Ascending aorta (tissue), 2 donors: ENCODE measurements around the gene SPRED3. TPM values are rescaled to one million over a fixed set of nuclear protein-coding genes. Genes with fewer than 3 reads are reported as not detected.
"Not testable (repeated sequence)": the region's sequence is repeated elsewhere in the genome, so short reads cannot be mapped to it uniquely, and the experiment has no call there.

ENCODE experiments used
- DNase-seq, 2 donors: peaks; one replicate each; pipeline ENCODE4 v3.0.0-alpha.2; 2019; ENCODE audit warnings: low spot score in 2 of 2
- H3K27ac ChIP-seq, 2 donors: fragments of 200-600 bp; sonication (generic); one replicate each; pipeline ENCODE4 v1.5.1; 2016 to 2017; ENCODE audit warnings: mild to moderate bottlenecking in 1 of 2
- H3K27me3 ChIP-seq: fragments of 200-600 bp; sonication (generic); one replicate; pipeline ENCODE4 v1.5.1; 2017
- H3K36me3 ChIP-seq, 2 donors: fragments of 200-600 bp; sonication (generic); one replicate each; pipeline ENCODE4 v1.5.1; 2016
- H3K4me1 ChIP-seq, 2 donors: fragments of 200-600 bp; sonication (generic); one replicate each; pipeline ENCODE4 v1.5.1; 2016 to 2017; ENCODE audit warnings: mild to moderate bottlenecking in 1 of 2
- H3K4me3 ChIP-seq, 2 donors: fragments of 200-600 bp; sonication (generic); one replicate each; pipeline ENCODE4 v1.5.1; 2016 to 2017; ENCODE audit warnings: mild to moderate bottlenecking in 1 of 2
- H3K9me3 ChIP-seq, 2 donors: fragments of 200-600 bp; sonication (generic); one replicate each; pipeline ENCODE4 v1.5.1; 2016
- intact Hi-C: fragments of 100-400 bp; cut with DNase I; formaldehyde crosslinking; loops from one replicate; pipeline ENCODE4 v1.15.1; 2023
- total RNA-seq: library from RNA; depleted of rRNA; stranded (reverse); fragments of >200 nt; gene quantifications from one replicate; pipeline ENCODE4 v1.1.0, GENCODE V29; 2016
- TF ChIP-seq, protein P1 (sequence below), 3 experiments: fragments of 200-600 bp in 2 of 3; fragments of 450-650 bp in 1 of 3; sonication (generic) in 2 of 3; IDR thresholded peaks; one replicate each; pipeline ENCODE4 v1.5.1; 2016 to 2019; ENCODE audit warnings: antibody characterized with exemption in 3 of 3, mild to moderate bottlenecking in 1 of 3, moderate library complexity in 1 of 3

The SPRED3 gene
- total RNA-seq, 1 donor from 2014 or later = 18.3 TPM

DNA sequence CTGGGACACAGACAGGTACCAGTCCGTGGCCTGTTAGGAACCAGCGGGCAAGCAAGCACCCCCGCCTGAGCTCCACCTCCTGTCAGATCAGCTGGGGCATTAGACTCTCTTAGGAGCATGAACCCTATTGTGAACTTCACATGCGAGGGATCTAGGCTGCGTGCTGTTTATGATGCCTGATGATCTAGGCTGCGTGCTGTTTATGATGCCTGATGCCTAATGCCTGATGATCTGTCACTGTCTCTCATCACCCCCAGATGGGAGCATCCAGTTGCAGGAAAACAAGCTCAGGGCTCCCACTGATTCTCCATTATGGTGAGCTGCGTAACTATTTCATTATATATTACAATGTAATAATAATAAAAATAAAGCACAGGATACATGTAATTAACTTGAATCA is 33.9 kb downstream of the SPRED3 start:
- no peak for DNase-seq
- Histone ChIP-seq H3K27ac (no peak overlapping the region), H3K4me3 (no peak overlapping the region), H3K4me1 (peaks cover 0 to 4% of the 10 kb centered on the region in 2 donors), H3K27me3 (no peaks in the 10 kb centered on the region), H3K36me3 (no peaks in the 10 kb centered on the region), H3K9me3 (no peaks in the 10 kb centered on the region)
- intact Hi-C loops = no loop called here
- TF ChIP-seq, protein P1, sequence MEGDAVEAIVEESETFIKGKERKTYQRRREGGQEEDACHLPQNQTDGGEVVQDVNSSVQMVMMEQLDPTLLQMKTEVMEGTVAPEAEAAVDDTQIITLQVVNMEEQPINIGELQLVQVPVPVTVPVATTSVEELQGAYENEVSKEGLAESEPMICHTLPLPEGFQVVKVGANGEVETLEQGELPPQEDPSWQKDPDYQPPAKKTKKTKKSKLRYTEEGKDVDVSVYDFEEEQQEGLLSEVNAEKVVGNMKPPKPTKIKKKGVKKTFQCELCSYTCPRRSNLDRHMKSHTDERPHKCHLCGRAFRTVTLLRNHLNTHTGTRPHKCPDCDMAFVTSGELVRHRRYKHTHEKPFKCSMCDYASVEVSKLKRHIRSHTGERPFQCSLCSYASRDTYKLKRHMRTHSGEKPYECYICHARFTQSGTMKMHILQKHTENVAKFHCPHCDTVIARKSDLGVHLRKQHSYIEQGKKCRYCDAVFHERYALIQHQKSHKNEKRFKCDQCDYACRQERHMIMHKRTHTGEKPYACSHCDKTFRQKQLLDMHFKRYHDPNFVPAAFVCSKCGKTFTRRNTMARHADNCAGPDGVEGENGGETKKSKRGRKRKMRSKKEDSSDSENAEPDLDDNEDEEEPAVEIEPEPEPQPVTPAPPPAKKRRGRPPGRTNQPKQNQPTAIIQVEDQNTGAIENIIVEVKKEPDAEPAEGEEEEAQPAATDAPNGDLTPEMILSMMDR (IDR thresholded peaks at IDR 0.05) = no peak

DNA sequence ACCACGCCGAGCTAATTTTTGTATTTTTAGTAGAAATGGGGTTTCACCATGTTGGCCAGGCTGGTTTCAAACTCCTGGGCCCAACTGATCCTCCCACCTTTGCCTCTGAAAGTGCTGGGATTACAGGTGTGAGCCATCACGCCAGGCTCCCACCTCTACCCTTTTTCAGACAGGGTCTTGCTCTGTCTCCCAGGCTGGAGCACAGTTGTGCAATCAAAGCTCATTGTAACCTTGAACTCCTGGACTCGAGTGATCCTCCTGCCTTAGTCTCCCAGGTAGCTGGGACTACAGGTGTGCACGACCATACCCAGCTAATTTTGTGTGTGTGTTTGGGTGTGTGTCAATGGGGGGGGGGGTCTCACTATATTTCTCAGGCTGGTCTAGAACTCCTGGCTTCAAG is 35.8 kb downstream of the SPRED3 start:
- Histone ChIP-seq H3K4me1 (no peaks in the 10 kb centered on the region), H3K9me3 (no peaks in the 10 kb centered on the region), H3K36me3 (no peaks in the 10 kb centered on the region), H3K27me3 (no peaks in the 10 kb centered on the region), H3K27ac (no peak overlapping the region), H3K4me3 (no peak overlapping the region)
- intact Hi-C loops = no loop called here
- TF ChIP-seq, protein P1 (IDR thresholded peaks at IDR 0.05) = no peak
- no peak for DNase-seq

DNA sequence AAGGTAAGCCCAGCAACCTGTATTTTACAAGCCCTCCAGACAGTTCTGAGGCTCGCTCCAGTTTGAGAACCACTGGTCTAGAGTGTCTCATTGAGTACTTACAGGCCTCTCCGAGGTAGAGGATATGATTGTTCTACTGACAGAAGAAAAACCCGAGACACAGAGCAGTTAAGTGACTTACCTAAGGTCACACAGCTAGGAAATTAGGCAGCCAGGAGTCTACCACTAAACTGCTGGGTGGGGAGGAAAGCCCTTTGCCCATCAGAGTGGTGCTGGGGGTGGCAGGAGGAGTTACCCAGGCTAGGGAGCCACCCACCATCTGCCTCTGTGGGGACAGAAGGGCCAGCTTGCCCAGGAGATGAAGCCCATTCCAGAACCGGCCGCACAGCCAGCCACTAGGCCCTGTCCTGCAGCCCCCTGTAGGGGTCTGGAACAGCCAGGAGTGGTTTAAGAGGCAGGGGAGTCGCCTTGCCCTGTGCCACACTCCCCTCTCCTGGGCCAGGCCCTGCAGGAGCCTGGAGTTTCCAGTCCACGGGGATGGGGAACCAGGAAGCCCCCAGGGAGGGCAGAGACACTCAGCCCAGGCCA is 36.8 kb downstream of the SPRED3 start:
- no peaks in the 10 kb centered on the region for H3K9me3 ChIP-seq
- H3K36me3 ChIP-seq = no peaks in the 10 kb centered on the region
- intact Hi-C loops = no loop called here
- DNase-seq = no peak
- no peak overlapping the region for H3K27ac ChIP-seq
- no peaks in the 10 kb centered on the region for H3K4me1 ChIP-seq
- H3K27me3 ChIP-seq = no peaks in the 10 kb centered on the region
- H3K4me3 ChIP-seq = peak overlapping the region in 1 of 2 donors; percentile 35
- TF ChIP-seq, protein P1 (IDR thresholded peaks at IDR 0.05) = no peak

DNA sequence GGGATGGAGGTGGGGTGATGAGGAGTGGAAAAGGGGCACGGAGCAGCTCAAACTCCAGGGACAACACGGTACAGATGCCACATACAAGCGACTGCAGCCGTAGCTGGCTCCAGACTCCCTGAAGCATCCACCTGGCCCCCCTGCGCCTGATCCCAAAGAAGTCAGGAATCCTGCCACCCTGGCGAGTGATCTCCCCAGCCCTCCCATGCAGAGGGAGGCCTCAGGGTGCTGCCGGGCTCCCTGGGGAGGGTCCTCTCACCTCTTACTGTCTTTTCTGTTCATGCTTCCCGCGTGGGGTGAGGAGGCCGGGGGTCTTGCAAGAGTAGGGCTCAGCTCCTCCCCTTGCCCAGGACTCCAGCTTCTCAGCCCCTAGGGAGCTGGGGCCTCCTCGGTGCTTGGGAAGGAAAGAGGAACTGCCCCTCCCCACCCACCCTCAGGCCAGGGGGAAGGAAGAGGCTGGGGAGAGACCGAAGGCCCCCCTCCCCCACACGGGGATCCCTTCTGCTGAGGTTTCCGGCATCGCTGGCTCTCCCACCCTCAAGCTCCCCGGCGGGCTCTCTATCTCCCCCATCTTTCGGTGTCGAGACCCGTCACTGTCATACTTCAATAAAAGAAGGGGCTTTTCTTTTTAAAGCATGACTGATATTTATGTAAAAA is 37.4 kb downstream of the SPRED3 start, which contains the start of gene RASGRP4:
Gene RASGRP4 (minus strand): TSS at position 410 of the 657 bp plus-strand sequence. CDS start 128 bp downstream, at position 282.
- Histone ChIP-seq H3K27me3 (no peaks in the 10 kb centered on the region), H3K9me3 (no peaks in the 10 kb centered on the region), H3K27ac (no peak within 1 kb of the TSS), H3K4me3 (peak within 1 kb of the TSS in 1 of 2 donors; percentile 35), H3K36me3 (no peaks in the 10 kb centered on the region), H3K4me1 (no peaks in the 10 kb centered on the region)
- DNase-seq = peak in 1 of 2 donors; percentile 66
- intact Hi-C loops = no loop called here
- TF ChIP-seq, protein P1 (IDR thresholded peaks at IDR 0.05) = no peak

DNA sequence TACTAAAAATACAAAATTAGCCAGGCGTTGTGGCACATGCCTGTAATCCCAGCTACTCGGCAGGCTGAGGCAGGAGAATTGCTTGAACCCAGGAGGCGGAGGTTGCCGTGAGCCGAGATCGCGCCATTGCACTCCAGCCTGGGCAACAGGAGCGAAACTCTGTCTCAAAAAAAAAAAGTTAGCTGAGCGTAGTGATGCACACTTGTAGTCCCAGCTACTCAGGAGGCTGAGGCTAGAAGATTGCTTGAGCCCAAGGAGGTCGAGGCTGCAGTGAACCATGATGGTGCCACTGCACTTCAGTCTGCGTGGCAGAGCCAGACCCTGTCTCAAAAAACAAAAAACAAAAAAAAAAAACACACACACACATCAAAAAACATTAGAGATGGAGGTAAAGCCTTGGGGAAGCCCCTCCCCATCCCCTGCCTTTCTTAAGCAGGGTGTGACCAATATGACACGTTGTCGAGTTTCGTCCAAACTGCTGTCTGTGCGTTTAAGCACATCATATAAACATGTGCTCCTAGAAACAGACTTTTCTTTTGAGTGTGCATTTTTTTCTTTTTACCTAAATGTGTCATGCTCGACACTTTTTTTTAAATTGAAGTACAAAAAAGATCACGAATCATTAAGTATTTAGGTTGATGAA is 38.7 kb downstream of the SPRED3 start:
- H3K27me3 ChIP-seq, H3K9me3 ChIP-seq, H3K4me3 ChIP-seq, H3K27ac ChIP-seq, intact Hi-C loops, H3K4me1 ChIP-seq, H3K36me3 ChIP-seq, DNase-seq: not testable (repeated sequence)
